H1 (cell line): ENCODE measurements around the gene F2. TPM values are rescaled to one million over a fixed set of nuclear protein-coding genes. Genes with fewer than 3 reads are reported as not detected.

ENCODE experiments used
- CTCF ChIA-PET: fragments of 300-600 bp; sonication (Branson Sonifier 250); formaldehyde crosslinking; loops from one replicate; lab custom pipeline; 2021; ENCODE audit not compliant: partially characterized antibody; lab: Charles Lee
- POLR2A ChIA-PET: fragments of 300-600 bp; sonication (Branson Sonifier 250); formaldehyde crosslinking; loops from one replicate; lab custom pipeline; 2021; ENCODE audit warnings: inconsistent platforms; ENCODE audit not compliant: partially characterized antibody; lab: Charles Lee
- DNase-seq, 2 experiments: peaks; one replicate each; pipeline versions ENCODE4 v3.0.0 to v3.0.0-alpha.2; 2010 to 2022; ENCODE audit warnings: low spot score in 2 of 2, low read depth in 1 of 2, mixed read lengths in 1 of 2
- FAIRE-seq: peaks from 2 replicates; lab custom pipeline; 2011; peaks lifted over from hg19 to GRCh38; lab: Jason Lieb, UNC
- H2AFZ ChIP-seq: 2 replicates; pipeline ENCODE4 v1.8.1; 2012; ENCODE audit warnings: low read length, inconsistent platforms
- H2AK5ac ChIP-seq: 2 replicates; pipeline ENCODE4 v1.6.1; 2013; ENCODE audit warnings: low read depth, low read length
- H2BK120ac ChIP-seq: replicated peaks from 2 replicates; pipeline ENCODE3; 2013; ENCODE audit warnings: low read depth, low read length, inconsistent platforms
- H2BK12ac ChIP-seq: 2 replicates; pipeline ENCODE4 v1.6.1; 2013; ENCODE audit warnings: low read depth, low read length
- H2BK15ac ChIP-seq: 2 replicates; pipeline ENCODE4 v1.6.1; 2013; ENCODE audit warnings: low read length
- H2BK20ac ChIP-seq: 2 replicates; pipeline ENCODE4 v1.6.1; 2013; ENCODE audit warnings: low read length
- H2BK5ac ChIP-seq: 2 replicates; pipeline ENCODE4 v1.6.1; 2013; ENCODE audit warnings: low read depth, low read length
- H3K14ac ChIP-seq: 2 replicates; pipeline ENCODE4 v1.6.1; 2013; ENCODE audit warnings: inconsistent platforms; ENCODE audit not compliant: insufficient read length
- H3K18ac ChIP-seq: 2 replicates; pipeline ENCODE4 v1.6.1; 2013; ENCODE audit warnings: low read length; ENCODE audit errors: extremely low read depth
- H3K23ac ChIP-seq: 2 replicates; pipeline ENCODE4 v1.6.1; 2013; ENCODE audit warnings: inconsistent platforms; ENCODE audit not compliant: insufficient read length
- H3K23me2 ChIP-seq: 2 replicates; pipeline ENCODE4 v1.6.1; 2013; ENCODE audit warnings: low read depth, low read length
- H3K27ac ChIP-seq: 2 replicates; pipeline ENCODE4 v1.6.1; 2011; ENCODE audit warnings: low read depth, low read length, inconsistent platforms
- H3K27me3 ChIP-seq, 4 experiments: replicated peaks in 1 of 4; 1 replicate in 1 of 4; 2 replicates in 3 of 4; pipeline versions ENCODE4 v1.6.1 to v1.8.1; 2011 to 2013; ENCODE audit warnings: low read length in 3 of 4, mild to moderate bottlenecking in 3 of 4, inconsistent platforms in 2 of 4, mixed read lengths in 2 of 4, moderate library complexity in 1 of 4; ENCODE audit not compliant: control insufficient read depth in 3 of 4, insufficient read depth in 3 of 4; ENCODE audit errors: extremely low read depth in 1 of 4
- H3K36me3 ChIP-seq, 4 experiments: 2 replicates each; pipeline versions ENCODE4 v1.6.1 to v1.8.1; 2011 to 2013; ENCODE audit warnings: mild to moderate bottlenecking in 4 of 4, low read length in 3 of 4, moderate library complexity in 2 of 4, control low read depth in 1 of 4, inconsistent platforms in 1 of 4; ENCODE audit not compliant: insufficient read depth in 4 of 4, control insufficient read depth in 2 of 4
- H3K4ac ChIP-seq: replicated peaks from 2 replicates; pipeline ENCODE3; 2013; ENCODE audit warnings: low read length, low read depth, mixed read lengths, inconsistent platforms; ENCODE audit not compliant: insufficient read length
- H3K4me1 ChIP-seq, 4 experiments: replicated peaks in 1 of 4; 1 replicate in 1 of 4; 2 replicates in 3 of 4; pipeline versions ENCODE4 v1.6.1 to v1.8.1; 2011 to 2013; ENCODE audit warnings: low read length in 3 of 4, inconsistent platforms in 2 of 4, mixed read lengths in 1 of 4; ENCODE audit not compliant: insufficient read depth in 4 of 4, control insufficient read depth in 3 of 4
- H3K4me2 ChIP-seq, 2 experiments: 2 replicates each; pipeline versions ENCODE4 v1.6.1 to v1.8.1; 2011 to 2013; ENCODE audit warnings: low read depth in 2 of 2, low read length in 2 of 2, control low read depth in 1 of 2, inconsistent platforms in 1 of 2, mild to moderate bottlenecking in 1 of 2; ENCODE audit not compliant: insufficient read depth in 1 of 2
- H3K4me3 ChIP-seq, 4 experiments: fragments of 200-600, 300-600 bp in 1 of 4; sonication (generic), shearing (Covaris generic), sonication (Bioruptor Twin) in 1 of 4; 2 replicates each; pipeline versions ENCODE4 v1.5.1 to v1.8.1; 2011 to 2016; ENCODE audit warnings: low read length in 4 of 4, low read depth in 3 of 4, control low read depth in 2 of 4, inconsistent platforms in 2 of 4, mild to moderate bottlenecking in 2 of 4, mixed read lengths in 1 of 4, moderate library complexity in 1 of 4; ENCODE audit not compliant: insufficient read depth in 2 of 4; ENCODE audit errors: extremely low read depth in 1 of 4
- H3K56ac ChIP-seq: replicated peaks from 2 replicates; pipeline ENCODE3; 2013; ENCODE audit warnings: low read depth, mild to moderate bottlenecking, mixed read lengths, low read length, inconsistent platforms; ENCODE audit not compliant: insufficient read length
- H3K79me1 ChIP-seq: 2 replicates; pipeline ENCODE4 v1.6.1; 2013; ENCODE audit warnings: low read depth, low read length, control low read depth
- H3K79me2 ChIP-seq, 2 experiments: 2 replicates each; pipeline versions ENCODE4 v1.6.1 to v1.8.1; 2012 to 2013; ENCODE audit warnings: low read length in 2 of 2, mild to moderate bottlenecking in 2 of 2, inconsistent platforms in 1 of 2; ENCODE audit not compliant: insufficient read depth in 2 of 2, control insufficient read depth in 1 of 2
- H3K9ac ChIP-seq, 4 experiments: replicated peaks in 1 of 4; 1 replicate in 1 of 4; 2 replicates in 3 of 4; pipeline versions ENCODE4 v1.6.1 to v1.8.1; 2011 to 2013; ENCODE audit warnings: low read depth in 3 of 4, low read length in 3 of 4, control low read depth in 2 of 4, mild to moderate bottlenecking in 2 of 4, moderate library complexity in 2 of 4, inconsistent platforms in 1 of 4; ENCODE audit errors: extremely low read depth in 1 of 4
- H3K9me3 ChIP-seq, 2 experiments: 2 replicates each; pipeline versions ENCODE4 v1.6.1 to v1.8.1; 2012 to 2013; ENCODE audit warnings: mild to moderate bottlenecking in 2 of 2, moderate library complexity in 2 of 2, control low read depth in 1 of 2, inconsistent platforms in 1 of 2, low read depth in 1 of 2, low read length in 1 of 2, mixed read lengths in 1 of 2; ENCODE audit not compliant: insufficient read depth in 2 of 2
- H4K20me1 ChIP-seq, 2 experiments: replicated peaks in 1 of 2; 2 replicates each; pipeline versions ENCODE3 to v1.8.1; 2011 to 2013; ENCODE audit warnings: inconsistent platforms in 2 of 2, low read length in 2 of 2, mild to moderate bottlenecking in 1 of 2; ENCODE audit not compliant: insufficient read depth in 2 of 2, control insufficient read depth in 1 of 2
- H4K5ac ChIP-seq: 2 replicates; pipeline ENCODE4 v1.6.1; 2013; ENCODE audit warnings: low read length, low read depth, mixed read lengths, inconsistent platforms; ENCODE audit not compliant: insufficient read length
- H4K8ac ChIP-seq: 2 replicates; pipeline ENCODE4 v1.8.0; 2013; ENCODE audit warnings: mild to moderate bottlenecking, moderate library complexity, low read length, inconsistent platforms; ENCODE audit not compliant: insufficient read depth; ENCODE audit errors: extremely low read depth
- H4K91ac ChIP-seq: replicated peaks from 2 replicates; pipeline ENCODE3; 2013; ENCODE audit warnings: low read length, mixed read lengths, inconsistent platforms; ENCODE audit not compliant: insufficient read length
- BRCA1 ChIP-seq: IDR thresholded peaks from 2 replicates; pipeline ENCODE4 v1.6.1; 2012; ENCODE audit warnings: low read depth, low read length, improper control_type of control experiment
- RFX5 ChIP-seq: IDR thresholded peaks from 2 replicates; pipeline ENCODE4 v1.6.1; 2011; ENCODE audit warnings: low read depth, low read length, improper control_type of control experiment, borderline replicate concordance
- WGBS, 2 experiments: shearing (Covaris generic) in 1 of 2; methylation state at CpG; one replicate each; pipeline versions ENCODE4 v1.1.6 to v1.1.7; 2013 to 2015; ENCODE audit warnings: low lambda C conversion rate in 2 of 2, mixed read lengths in 2 of 2, inconsistent platforms in 1 of 2, low coverage in 1 of 2, missing lambda C conversion rate in 1 of 2; ENCODE audit not compliant: insufficient replicate concordance in 2 of 2, insufficient coverage in 1 of 2, insufficient read length in 1 of 2; ENCODE audit errors: extremely low coverage in 1 of 2, missing lambda C conversion rate in 1 of 2; 5-methylcytosine and 5-hydroxymethylcytosine counted together
- polyA plus RNA-seq, 7 experiments: library from polyadenylated mRNA; depleted of rRNA in 3 of 7; stranded (reverse) in 5 of 7; unstranded in 2 of 7; fragments of >200 nt in 5 of 7; fragments of 200-250 nt in 2 of 7; gene quantifications; 1 replicate in 5 of 7; 2 replicates in 1 of 7; 4 replicates in 1 of 7; pipeline versions ENCODE4 v1.2.1 to v1.2.3, GENCODE V29; 2011 to 2013; ENCODE audit warnings: missing spikeins in 2 of 7, mixed read lengths in 2 of 7
- total RNA-seq: library from RNA; stranded (reverse); fragmentation: NEBNext Ultra II Directional; extraction: Animal tissue kit (Norgen Biotek cat#: 25700); gene quantifications from 2 replicates; pipeline ENCODE4 v1.2.1, GENCODE V29; 2021

The F2 gene
- total and polyA plus RNA-seq, 2 of the 8 experiments (the other 6 are each of a cell fraction or from before 2014, with no cell fraction given) = 0.11 TPM; not detected in 1

- no peak overlapping the region; a peak in 1 of 7 replicates for H3K9ac ChIP-seq
Measured at GRCh38 chr11:46697303-46697702, 21.7 kb upstream of the F2 start.

More at GRCh38 chr11:46697303-46697702, 21.7 kb upstream of the F2 start:
- Histone ChIP-seq H3K79me1 (no peaks in the 10 kb centered on the region), H4K5ac (no peak overlapping the region), H3K4me2 (no peak overlapping the region)
- POLR2A ChIA-PET = interaction anchor here (1.3 to 3.1 kb wide), 4 partner anchors 19 to 316 kb away, joined by 4 to 21 read pairs (median 4); partner anchors contain the start of gene MDK
- TF ChIP-seq RFX5 (no peak), BRCA1 (no peak)
- TF ChIP-seq, all 59 proteins: peak for 0
- H2AFZ ChIP-seq = no peak overlapping the region
- no peak overlapping the region for H2BK15ac ChIP-seq
- H3K23me2 ChIP-seq = peaks cover 9% of the 10 kb centered on the region; the same call in 1 of the 2 replicates
- H2BK12ac ChIP-seq = no peak overlapping the region
- no peak overlapping the region for H2AK5ac ChIP-seq
- H3K36me3 ChIP-seq = peaks cover 2 to 12% (median 6%) of the 10 kb centered on the region in 4 experiments; a peak in 4 of 8 replicates
- H4K91ac ChIP-seq = no peak overlapping the region
- H3K79me2 ChIP-seq = peaks cover 3 to 13% of the 10 kb centered on the region in 2 experiments; a peak in 2 of 4 replicates
- H3K14ac ChIP-seq = no peak overlapping the region
- no peak overlapping the region for H3K23ac ChIP-seq
- H3K56ac ChIP-seq = no peak overlapping the region
- no peak for DNase-seq
- no peak overlapping the region for H3K18ac ChIP-seq
- H3K27me3 ChIP-seq = no peaks in the 10 kb centered on the region
- H2BK5ac ChIP-seq = no peak overlapping the region
- H3K4me3 ChIP-seq = no peak overlapping the region
- CTCF ChIA-PET = interaction anchor here (0.8 to 2.3 kb wide), 4 partner anchors 9 to 29 kb away, joined by 3 to 5 read pairs (median 4); no protein-coding TSS in a partner anchor
- H2BK20ac ChIP-seq = no peak overlapping the region
- H3K4ac ChIP-seq = no peak overlapping the region
- no peak overlapping the region for H3K27ac ChIP-seq
- 77% methylated on average over 3 of the region's 3 CpGs; no CpG with 5 or more reads in 1 of the 2 experiments for WGBS, 2 experiments
- FAIRE-seq = no peak
- no peak overlapping the region for H4K8ac ChIP-seq
- no peak overlapping the region for H2BK120ac ChIP-seq
- no peaks in the 10 kb centered on the region; a peak in 3 of 7 replicates for H3K4me1 ChIP-seq
- H4K20me1 ChIP-seq = peaks cover 0 to 2% of the 10 kb centered on the region in 2 experiments
- H3K9me3 ChIP-seq = no peaks in the 10 kb centered on the region
